GM10266 (cell line): Measurements from ENCODE around the gene SCT.

Experiments
- DNase-seq: peaks from one replicate; pipeline ENCODE4 v3.0.0; 2012; ENCODE audit errors: extremely low spot score
- TF ChIP-seq, protein P1 (sequence below): IDR thresholded peaks from 2 replicates; pipeline ENCODE4 v1.5.1; 2012; ENCODE audit warnings: mild to moderate bottlenecking, low read depth; ENCODE audit not compliant: control insufficient read depth, insufficient read depth; ENCODE audit errors: missing control alignments

Gene SCT

DNA sequence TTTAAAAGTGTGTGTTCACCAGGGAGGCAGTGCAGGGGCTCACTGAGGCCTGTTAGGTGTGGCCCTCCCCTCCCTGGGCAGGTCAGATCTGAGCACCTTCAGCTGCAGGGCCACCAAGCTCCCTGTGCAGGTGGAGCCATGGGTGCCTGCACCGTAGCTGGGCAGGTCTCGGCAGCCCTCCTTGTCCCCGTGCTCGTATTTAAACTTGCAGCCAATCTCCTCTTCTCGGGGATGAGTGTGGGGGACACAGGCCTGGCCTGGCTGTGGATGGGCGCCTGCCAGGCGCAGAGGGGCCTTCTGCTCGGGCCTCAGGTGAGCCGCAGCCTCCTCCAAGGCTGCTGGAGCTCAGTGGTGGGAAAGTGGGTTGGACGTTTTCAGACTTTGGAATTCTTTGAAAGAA is 31.6 kb downstream of the SCT start:
- TF ChIP-seq, protein P1, sequence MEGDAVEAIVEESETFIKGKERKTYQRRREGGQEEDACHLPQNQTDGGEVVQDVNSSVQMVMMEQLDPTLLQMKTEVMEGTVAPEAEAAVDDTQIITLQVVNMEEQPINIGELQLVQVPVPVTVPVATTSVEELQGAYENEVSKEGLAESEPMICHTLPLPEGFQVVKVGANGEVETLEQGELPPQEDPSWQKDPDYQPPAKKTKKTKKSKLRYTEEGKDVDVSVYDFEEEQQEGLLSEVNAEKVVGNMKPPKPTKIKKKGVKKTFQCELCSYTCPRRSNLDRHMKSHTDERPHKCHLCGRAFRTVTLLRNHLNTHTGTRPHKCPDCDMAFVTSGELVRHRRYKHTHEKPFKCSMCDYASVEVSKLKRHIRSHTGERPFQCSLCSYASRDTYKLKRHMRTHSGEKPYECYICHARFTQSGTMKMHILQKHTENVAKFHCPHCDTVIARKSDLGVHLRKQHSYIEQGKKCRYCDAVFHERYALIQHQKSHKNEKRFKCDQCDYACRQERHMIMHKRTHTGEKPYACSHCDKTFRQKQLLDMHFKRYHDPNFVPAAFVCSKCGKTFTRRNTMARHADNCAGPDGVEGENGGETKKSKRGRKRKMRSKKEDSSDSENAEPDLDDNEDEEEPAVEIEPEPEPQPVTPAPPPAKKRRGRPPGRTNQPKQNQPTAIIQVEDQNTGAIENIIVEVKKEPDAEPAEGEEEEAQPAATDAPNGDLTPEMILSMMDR, result no peak
- no peak for DNase-seq

DNA sequence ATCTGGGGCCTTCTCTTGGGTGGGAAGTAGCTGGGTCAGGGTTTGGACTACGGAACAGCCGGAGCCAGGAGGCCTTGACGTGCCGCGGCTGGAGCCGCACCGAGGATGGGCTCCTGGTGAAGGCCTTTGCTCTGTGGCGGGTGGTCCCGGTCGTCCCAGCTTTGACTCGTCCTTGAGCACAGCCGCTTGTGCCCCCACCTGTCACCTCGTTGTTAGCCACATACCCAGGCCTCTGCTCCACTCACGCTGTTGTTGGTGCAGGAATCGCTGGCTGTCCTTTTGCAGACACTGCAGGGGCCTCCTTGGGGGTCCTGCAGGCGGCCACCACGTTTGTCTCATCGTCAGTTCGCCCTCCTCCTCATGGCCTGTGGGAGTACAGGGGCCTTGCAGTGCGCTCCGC is 33.6 kb downstream of the SCT start:
- TF ChIP-seq, protein P1, result no peak
- DNase-seq, result no peak

DNA sequence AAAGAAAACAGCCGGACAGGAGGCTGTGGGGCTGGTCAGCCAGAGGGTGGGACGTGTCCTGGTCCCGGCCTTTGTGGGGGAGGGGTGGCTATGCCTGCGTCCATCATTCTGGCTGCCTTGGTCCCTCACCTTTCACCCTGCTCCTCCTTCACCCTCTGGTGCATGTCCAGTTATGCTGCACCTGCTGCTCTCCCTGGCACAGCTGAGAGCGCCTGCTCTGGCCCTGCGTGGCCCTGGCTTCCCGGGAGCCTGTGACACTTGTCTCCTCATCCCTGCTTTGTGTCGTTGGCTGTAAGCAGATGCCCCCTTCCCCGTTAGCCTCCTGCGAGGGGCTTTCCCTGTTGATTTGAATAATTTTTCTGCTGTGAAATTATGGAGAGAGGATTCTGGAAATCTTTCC is 34.1 kb downstream of the SCT start:
- TF ChIP-seq, protein P1, result no peak
- DNase-seq, result no peak

DNA sequence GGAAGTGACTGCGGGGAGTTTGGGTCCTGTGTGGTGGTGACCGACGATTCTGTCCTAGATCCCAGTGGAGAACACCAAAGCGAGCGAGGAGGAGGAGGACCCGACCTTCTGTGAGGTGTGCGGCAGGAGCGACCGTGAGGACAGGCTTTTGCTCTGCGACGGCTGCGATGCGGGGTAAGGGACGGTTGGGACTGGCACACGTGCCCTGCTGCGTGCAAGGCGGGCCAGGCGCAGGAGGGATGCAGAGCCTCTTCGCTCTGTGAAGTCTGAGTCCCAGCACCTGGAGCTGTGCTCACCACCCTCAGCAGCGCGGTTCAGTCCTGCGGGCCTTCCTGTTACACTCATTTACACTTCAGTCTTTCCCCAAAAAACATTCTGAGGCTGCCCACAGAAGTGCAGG is 34.5 kb downstream of the SCT start:
- TF ChIP-seq, protein P1, result no peak
- DNase-seq, result no peak

DNA sequence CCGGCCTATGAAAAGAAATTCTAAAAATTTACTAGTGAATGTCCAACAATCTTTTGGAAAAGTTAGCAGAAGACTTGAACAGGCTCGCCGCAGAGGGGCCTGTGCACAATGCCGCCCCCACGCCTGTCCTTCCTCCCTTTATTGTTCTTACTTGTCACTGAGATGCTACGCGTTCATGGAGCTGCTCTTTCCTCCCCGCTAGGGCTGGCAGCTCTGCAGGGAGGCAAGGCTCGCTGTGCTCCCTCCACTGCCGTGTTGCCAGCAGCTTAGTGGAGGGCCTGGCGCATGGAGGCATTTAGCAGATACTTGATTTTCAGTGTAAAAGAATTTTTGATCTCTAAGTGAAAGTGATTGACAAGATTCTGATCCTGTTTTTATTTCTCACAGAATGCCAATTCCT is 36.0 kb downstream of the SCT start:
- TF ChIP-seq, protein P1, result no peak
- no peak for DNase-seq

DNA sequence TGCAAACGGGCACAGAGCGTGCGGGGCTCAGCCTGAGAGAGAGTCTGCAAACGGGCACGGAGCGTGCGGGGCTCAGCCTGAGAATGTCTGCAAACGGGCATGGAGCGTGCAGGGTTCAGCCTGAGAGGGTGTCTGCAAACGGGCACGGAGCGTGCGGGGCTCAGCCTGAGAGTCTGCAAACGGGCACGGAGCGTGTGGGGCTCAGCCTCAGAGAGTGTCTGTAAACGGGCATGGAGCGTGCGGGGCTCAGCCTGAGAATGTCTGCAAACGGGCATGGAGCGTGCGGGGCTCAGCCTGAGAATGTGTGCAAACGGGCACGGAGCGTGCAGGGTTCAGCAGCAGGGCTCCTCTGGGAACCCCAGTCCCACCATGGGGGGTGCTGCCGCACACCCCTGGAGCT is 37.2 kb downstream of the SCT start:
- DNase-seq, result no peak
- TF ChIP-seq, protein P1, result no peak

DNA sequence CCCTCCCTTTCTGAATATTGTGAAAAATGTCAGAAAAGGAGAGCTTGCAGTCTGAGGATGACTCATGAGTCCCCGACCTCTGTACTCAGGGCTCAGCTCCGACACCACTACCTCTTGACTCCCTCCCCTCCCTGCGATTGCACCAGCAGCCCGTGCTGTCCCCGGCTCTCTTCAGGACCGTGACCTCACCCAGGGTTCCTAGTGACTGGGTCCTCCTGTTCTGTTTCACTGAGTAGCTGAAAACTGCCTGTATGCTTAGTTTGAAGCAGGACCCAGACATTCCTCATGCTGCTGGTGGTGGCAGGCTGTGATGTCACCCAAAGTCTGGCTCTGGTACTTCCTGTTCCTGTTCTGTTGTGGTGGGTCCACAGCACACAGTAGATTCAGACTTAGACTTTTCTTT is 39.0 kb downstream of the SCT start:
- TF ChIP-seq, protein P1, result no peak
- DNase-seq, result no peak

DNA sequence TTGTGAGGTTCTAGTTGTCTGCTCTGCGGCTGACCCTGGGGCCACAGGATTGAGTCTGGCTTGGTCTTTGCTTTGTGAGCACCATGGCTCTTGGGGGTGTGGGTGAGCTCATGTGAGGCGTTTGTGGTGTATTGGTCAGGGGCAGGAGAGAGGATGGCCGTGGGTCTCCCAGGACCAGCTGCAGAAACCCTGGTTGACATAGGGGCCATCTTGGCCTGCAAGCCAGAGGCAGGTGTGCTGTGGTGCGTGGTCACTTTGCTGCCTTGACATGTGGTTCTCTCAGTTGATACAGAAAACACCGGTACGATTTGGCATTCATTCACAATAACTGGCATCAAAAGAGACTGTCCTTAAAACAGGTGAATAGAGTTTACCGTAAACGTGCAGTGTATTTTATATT is 39.4 kb downstream of the SCT start:
- TF ChIP-seq, protein P1, result no peak
- no peak for DNase-seq
